GM19468 (cell line): ENCODE results near the gene PPP1R7.
"Not testable (repeated sequence)": the region's sequence is repeated elsewhere in the genome, so short reads cannot be mapped to it uniquely, and the experiment has no call there.

Experiments
- ATAC-seq: cut with Tn5 transposase; IDR thresholded peaks from one replicate; pipeline ENCODE4 v1.9.1; 2021; ENCODE audit warnings: mild to moderate bottlenecking, moderate library complexity, moderate number of reproducible peaks; ENCODE audit not compliant: unreplicated experiment; ENCODE audit errors: extremely low read depth

The PPP1R7 gene, protein sequence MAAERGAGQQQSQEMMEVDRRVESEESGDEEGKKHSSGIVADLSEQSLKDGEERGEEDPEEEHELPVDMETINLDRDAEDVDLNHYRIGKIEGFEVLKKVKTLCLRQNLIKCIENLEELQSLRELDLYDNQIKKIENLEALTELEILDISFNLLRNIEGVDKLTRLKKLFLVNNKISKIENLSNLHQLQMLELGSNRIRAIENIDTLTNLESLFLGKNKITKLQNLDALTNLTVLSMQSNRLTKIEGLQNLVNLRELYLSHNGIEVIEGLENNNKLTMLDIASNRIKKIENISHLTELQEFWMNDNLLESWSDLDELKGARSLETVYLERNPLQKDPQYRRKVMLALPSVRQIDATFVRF

GRCh38 chr2:241149925-241150659 is at the start of gene PPP1R7:
PPP1R7 (plus strand) TSS chr2:241150467; CDS start chr2:241150496, 29 bp downstream.
- ATAC-seq, result peak; percentile 57

DNA sequence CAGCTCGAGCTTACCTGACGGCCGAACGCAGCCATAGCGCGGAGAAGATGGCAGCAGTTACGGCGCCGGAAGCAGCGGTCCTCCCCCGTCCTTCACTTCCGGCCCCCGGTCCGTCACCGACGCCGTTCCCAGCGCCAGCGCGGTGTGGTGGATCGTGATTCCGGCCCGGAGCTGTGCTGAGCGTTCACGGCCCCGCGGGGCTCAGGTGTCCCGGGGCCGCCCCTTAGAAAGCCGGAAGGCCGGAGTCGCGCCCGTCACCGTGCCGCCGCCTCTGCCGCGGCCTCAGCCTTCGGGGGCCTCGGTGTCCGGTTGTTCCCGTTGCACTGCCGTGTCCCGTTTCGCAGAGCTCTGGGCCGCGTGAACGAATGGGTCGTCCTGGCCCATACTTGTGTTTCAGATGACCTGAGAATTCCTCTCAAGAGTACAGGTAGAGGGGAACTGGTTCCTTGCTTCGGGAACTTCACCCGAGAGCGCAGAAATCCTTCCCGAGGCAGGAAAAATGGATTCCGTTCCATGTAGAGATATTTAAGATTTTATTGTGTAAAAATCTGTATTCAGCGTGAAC is 47.9 kb upstream of the PPP1R7 start, which contains the start of gene MTERF4:
Gene MTERF4, minus strand, starts transcription at position 49 of the 565 bp plus-strand sequence. Its CDS starts 14 bp downstream, at position 35.
- ATAC-seq, result peak; percentile 87

- no peak for ATAC-seq
These were observed 47.1 kb upstream of the PPP1R7 start for GRCh38 chr2:241103176-241103595.

DNA sequence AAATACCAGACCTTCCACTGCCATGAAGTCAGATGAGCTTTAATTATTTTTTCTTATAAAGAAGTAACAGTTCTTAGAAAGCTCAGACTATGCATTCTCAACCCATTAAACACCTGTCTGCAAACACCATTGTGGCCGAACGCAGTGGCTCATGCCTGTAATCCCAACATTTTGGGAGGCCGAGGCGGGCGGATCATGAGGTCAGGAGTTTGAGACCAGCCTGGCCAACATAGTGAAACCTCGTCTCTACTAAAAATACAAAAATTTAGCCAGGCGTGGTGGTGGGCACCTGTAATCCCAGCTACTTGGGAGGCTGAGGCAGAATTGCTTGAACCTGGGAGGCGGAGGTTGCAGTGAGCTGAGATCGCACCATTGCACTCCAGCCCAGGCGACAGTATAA is 45.7 kb upstream of the PPP1R7 start:
- not testable (repeated sequence) for ATAC-seq

DNA sequence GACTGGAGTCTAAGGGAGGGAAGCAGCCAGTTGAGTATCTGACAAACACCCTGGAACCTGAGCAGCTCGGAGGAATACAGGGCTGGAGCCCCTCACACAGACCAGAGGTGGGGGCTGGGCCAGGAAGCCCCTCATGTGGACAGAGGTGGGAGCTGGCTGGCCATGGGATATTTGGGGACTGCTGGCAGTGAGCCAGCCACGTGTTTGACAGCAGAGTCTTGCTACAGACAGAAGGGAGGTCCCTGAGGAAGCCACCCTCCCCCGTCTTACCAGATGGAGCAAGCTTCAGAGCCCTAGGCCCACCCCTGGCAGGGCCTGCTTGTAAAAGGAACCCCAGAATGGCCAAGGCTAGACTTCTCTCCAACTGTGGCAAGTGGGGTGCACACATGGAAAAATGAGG is 44.6 kb upstream of the PPP1R7 start:
- no peak for ATAC-seq

DNA sequence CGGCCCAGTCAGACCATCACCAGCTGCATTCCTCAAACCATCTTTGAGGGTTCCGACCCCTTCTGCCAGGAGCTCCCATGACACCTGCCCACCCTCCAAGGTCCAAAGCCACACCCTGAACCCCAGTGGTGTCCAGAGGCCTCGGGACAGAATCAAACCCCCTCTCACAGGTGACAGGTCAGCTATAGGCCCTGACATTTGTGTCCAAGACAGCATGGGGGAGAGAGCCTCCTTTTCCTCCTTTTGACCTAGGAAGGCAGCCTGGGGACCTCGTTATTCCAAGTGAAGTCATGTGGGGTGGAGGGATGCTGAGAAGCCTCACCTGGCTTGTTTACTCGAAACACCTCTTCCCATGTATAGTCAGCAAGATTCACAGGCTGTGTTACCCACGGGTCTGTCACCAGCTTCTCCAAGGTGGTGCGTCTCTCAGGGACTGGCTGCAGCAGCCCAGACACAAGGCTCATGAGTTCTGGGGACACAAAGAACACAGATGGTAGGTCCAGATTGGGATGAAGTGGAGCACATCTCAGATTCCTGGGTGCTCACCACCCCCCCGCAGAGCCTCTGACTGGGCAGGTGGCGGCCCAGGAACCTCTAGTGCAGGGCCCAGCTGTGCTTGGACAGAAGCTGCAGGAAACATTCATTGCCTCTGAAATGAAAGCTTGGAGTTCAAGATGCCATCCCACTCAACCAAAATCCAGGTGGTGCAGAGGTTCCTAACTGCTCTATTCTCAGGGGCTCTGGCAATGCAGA is 43.1 kb upstream of the PPP1R7 start:
- no peak for ATAC-seq

GRCh38 chr2:241108271-241109209 is 41.7 kb upstream of the PPP1R7 start:
- no peak for ATAC-seq

DNA sequence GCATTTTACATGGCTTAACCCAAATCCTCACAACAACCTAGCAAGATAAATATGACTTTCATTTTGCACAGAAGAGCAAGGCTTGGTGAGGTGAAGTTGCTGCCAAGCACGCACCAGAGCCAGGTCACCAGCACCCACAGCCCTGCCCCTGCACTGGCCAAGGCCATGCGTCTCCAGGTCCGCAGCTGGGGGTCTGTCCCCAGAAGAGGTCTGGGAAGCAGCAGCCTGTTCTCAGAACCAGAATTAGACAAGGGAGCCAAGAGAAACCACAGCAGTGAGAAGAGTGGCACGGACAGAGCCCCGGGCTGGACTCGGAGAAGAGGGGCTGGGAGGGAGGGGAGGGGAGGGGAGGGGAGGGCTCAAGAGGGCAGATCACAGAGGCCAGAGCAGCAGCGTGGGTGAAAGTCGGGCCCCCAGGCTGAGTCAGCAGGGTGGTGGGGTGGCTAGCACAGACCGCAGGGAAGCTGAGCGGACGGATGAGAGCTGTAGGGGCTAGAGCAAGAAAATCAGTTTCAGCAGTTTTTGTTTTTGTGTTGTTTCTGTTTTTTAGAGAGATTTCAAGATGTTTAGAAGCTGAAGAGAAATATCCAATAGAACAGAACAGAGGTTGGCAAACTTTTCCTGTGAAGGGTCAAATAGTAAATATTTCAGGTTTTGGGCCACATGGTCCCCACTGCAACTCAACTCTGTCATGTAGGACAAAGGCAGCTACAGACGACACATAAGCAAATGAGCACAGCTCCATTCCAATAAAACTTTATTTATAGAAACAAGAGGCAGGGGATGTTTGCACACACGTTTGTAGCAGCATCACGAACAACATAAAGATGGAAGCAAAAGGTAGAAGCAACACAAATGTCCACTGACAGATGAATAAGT is 40.8 kb upstream of the PPP1R7 start:
- no peak for ATAC-seq

DNA sequence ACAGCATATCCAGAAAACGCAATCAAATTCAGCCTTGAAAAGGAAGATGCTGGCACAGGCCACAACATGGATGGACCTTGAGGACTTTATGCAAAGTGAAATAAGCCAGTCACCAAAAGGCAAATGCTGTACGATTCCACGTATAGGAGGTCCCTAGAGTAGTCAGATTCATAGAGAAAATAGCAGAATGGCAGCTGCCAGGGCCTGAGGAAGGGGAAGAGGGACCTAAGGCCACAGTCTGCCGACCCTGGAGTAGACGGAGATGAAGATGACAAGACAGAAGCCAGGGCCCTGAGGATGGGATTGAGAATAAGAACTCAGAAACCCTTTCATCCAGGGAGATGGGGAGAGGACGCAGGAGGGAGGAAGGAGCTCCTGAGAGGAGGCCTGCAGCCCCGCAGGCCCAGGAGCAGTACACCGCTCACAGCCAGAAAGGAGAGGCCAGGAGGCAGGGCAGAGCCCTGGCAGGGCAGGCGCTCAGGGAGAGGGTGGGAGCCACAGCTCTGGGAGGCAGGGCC is 40.1 kb upstream of the PPP1R7 start:
- no peak for ATAC-seq

DNA sequence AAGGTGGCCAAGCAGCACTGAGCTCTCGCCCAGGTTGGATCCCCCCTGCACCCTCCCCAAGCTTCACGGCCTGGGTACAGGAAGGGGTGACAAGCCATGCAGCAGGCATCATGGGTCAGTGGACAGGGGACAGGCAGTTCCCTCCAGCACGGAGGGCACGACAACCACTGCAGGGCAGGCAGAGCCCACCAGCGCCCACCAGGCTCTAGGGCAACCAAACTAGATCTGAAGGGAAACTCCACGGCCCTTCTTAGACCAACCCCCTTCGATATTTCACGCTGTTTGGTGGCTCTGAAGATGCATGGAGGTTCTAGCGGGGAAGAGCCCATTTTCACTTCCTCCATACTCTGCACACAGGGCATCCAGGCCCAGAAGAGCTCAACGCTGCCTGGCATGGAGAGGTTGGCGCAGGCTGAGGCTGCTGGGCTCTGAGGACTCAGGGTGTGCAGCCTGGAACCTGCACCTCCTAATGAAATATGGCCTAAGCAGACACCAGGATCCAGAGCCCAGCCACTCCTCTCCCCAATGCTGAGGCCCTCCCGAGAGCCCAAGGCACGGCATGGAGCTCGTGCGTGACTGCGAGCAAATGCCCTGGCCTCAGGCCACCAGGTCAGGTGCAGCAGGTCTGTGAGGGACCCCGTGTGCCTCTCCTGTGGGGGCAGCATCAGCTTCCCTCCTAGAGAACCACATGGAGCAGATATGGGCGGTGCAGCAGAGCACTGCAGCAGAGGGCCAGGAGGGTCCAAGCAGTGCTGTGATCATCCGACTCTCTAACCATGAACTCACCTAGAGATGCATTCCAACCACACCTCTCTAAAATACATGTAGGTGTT is 39.4 kb upstream of the PPP1R7 start:
- no peak for ATAC-seq

DNA sequence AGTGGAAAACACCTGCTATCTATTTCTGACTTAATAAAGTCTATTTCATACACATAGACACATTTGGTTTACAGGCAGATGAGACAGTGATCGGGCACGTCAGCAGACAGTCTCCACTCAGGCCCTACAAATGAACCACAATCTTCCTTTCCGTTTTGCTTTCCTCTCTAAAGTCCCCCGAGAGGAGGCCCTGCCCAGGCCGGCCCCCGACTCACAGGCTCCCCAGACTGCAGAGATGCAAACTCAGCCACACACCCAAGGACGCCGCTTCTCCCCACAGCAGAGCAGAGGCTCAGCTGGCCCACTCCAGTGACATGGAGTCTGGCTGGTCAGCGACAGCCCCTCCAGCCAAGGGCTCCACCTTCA is 38.8 kb upstream of the PPP1R7 start:
- no peak for ATAC-seq

- no peak for ATAC-seq
These were observed 38.2 kb upstream of the PPP1R7 start for GRCh38 chr2:241112046-241112445.

DNA sequence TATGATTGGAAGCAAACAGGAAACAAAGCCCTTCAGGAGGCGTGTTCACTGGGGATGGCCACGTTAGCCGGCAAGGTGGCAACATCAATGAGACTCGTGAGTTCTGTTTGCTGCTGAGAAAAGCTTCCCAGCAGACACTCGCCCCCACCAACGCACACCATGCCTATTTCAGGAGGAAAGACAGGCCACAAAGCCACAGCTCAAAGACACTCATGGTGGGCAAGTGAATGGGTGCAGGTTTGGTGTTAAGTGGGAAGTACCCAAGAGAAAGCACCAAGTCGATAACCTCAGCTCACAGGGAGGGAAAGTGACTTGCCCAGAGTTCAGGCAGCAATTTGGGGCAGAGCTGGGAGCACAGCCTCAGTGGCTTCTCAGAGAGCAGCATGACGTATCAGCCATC is 37.7 kb upstream of the PPP1R7 start:
- no peak for ATAC-seq

- no peak for ATAC-seq
These were observed 35.4 kb upstream of the PPP1R7 start for GRCh38 chr2:241114836-241115235.

GRCh38 chr2:241115361-241115760 is 34.9 kb upstream of the PPP1R7 start:
- ATAC-seq, result no peak

GRCh38 chr2:241116606-241117560 is 33.4 kb upstream of the PPP1R7 start:
- ATAC-seq, result no peak
